ENCODE data around the gene SLC10A7. TPM values are rescaled to one million over a fixed set of nuclear protein-coding genes. Genes with fewer than 3 reads are reported as not detected.

SLC10A7 gene
- total RNA-seq, 1 donor from 2014 or later, result 18.4 TPM

GRCh38 chr4:146302822-146303221 is 218.9 kb downstream of the SLC10A7 start:
- DNase-seq, result no peak

- DNase-seq, result no peak
Measured at GRCh38 chr4:146299607-146300006, 222.1 kb downstream of the SLC10A7 start.

GRCh38 chr4:146294776-146295175 is 227.0 kb downstream of the SLC10A7 start:
- no peak for DNase-seq

- no peak for DNase-seq
Measured at GRCh38 chr4:146292508-146292907, 229.2 kb downstream of the SLC10A7 start.

- DNase-seq, result no peak
Measured at GRCh38 chr4:146291313-146291712, 230.4 kb downstream of the SLC10A7 start.

- DNase-seq, result no peak
Measured at GRCh38 chr4:146288193-146288592, 233.5 kb downstream of the SLC10A7 start.

GRCh38 chr4:146285037-146285436 is 236.7 kb downstream of the SLC10A7 start:
- no peak for DNase-seq

GRCh38 chr4:146283758-146284651 is 237.7 kb downstream of the SLC10A7 start:
- no peak for DNase-seq

- DNase-seq, result no peak
Measured at GRCh38 chr4:146282657-146283056, 239.1 kb downstream of the SLC10A7 start.

- no peak for DNase-seq
Measured at GRCh38 chr4:146278986-146279385, 242.8 kb downstream of the SLC10A7 start.

- no peak for DNase-seq
Measured at GRCh38 chr4:146275370-146275769, 246.4 kb downstream of the SLC10A7 start.

GRCh38 chr4:146274774-146275173 is 247.0 kb downstream of the SLC10A7 start:
- DNase-seq, result no peak

- no peak for DNase-seq
Measured at GRCh38 chr4:146273204-146273901, 248.4 kb downstream of the SLC10A7 start.

- DNase-seq, result no peak
Measured at GRCh38 chr4:146271466-146271865, 250.3 kb downstream of the SLC10A7 start.

- DNase-seq, result no peak
Measured at GRCh38 chr4:146269228-146269653, 252.5 kb downstream of the SLC10A7 start.

GRCh38 chr4:146267826-146268225 is 253.9 kb downstream of the SLC10A7 start:
- no peak for DNase-seq

GRCh38 chr4:146265950-146266490 is 255.7 kb downstream of the SLC10A7 start:
- no peak for DNase-seq

- no peak for DNase-seq
Measured at GRCh38 chr4:146263793-146264192, 257.9 kb downstream of the SLC10A7 start.

GRCh38 chr4:146261041-146261440 is 260.7 kb downstream of the SLC10A7 start:
- DNase-seq, result no peak

GRCh38 chr4:146260521-146260920 is 261.2 kb downstream of the SLC10A7 start:
- DNase-seq, result no peak

GRCh38 chr4:146257511-146257910 is 264.2 kb downstream of the SLC10A7 start:
- no peak for DNase-seq

GRCh38 chr4:146256328-146256727 is 265.4 kb downstream of the SLC10A7 start:
- no peak for DNase-seq

GRCh38 chr4:146255874-146256273 is 265.9 kb downstream of the SLC10A7 start:
- DNase-seq, result no peak
